LNCaP clone FGC (cell line): Measurements from ENCODE around the gene AOPEP.

Experiments
- DNase-seq: peaks from one replicate; pipeline ENCODE4 v3.0.0-alpha.2; 2011; ENCODE audit warnings: low read depth
- H3K4me3 ChIP-seq: 2 replicates; pipeline ENCODE4 v1.5.1; 2011; ENCODE audit warnings: mild to moderate bottlenecking, low read depth, low read length, control low read depth
- CTCF ChIP-seq: IDR thresholded peaks from 2 replicates; pipeline ENCODE4 v1.5.1; 2012; ENCODE audit warnings: mild to moderate bottlenecking; ENCODE audit not compliant: control insufficient read depth, insufficient read depth; ENCODE audit errors: extremely low read depth

AOPEP gene

GRCh38 chr9:94931036-94931633 is 204.6 kb downstream of the AOPEP start:
- TF ChIP-seq CTCF, result no peak
- no peak for DNase-seq
- H3K4me3 ChIP-seq, result no peak overlapping the region

GRCh38 chr9:94931740-94932139 is 205.2 kb downstream of the AOPEP start:
- H3K4me3 ChIP-seq, result no peak overlapping the region
- no peak for DNase-seq
- TF ChIP-seq CTCF, result no peak

- H3K4me3 ChIP-seq, result no peak overlapping the region
- TF ChIP-seq CTCF, result no peak
- no peak for DNase-seq
Observed at GRCh38 chr9:94932652-94933510, 206.4 kb downstream of the AOPEP start.

GRCh38 chr9:94933511-94933828 is 207.0 kb downstream of the AOPEP start:
- no peak overlapping the region for H3K4me3 ChIP-seq
- DNase-seq, result no peak
- TF ChIP-seq CTCF, result no peak

- no peak for DNase-seq
- no peak overlapping the region for H3K4me3 ChIP-seq
- TF ChIP-seq CTCF, result no peak
Observed at GRCh38 chr9:94934816-94935328, 208.4 kb downstream of the AOPEP start.

GRCh38 chr9:94935396-94935795 is 208.9 kb downstream of the AOPEP start:
- DNase-seq, result no peak
- no peak for TF ChIP-seq CTCF
- H3K4me3 ChIP-seq, result no peak overlapping the region

GRCh38 chr9:94936419-94936818 is 209.9 kb downstream of the AOPEP start:
- DNase-seq, result no peak
- no peak overlapping the region for H3K4me3 ChIP-seq
- TF ChIP-seq CTCF, result no peak
